ENCODE results near the gene YPEL3. TPM values are rescaled to one million over a fixed set of nuclear protein-coding genes. Genes with fewer than 3 reads are reported as not detected.

YPEL3 gene
- total RNA-seq, 4 donors from 2014 or later, result 72.7 to 222 (median 154) TPM

DNA sequence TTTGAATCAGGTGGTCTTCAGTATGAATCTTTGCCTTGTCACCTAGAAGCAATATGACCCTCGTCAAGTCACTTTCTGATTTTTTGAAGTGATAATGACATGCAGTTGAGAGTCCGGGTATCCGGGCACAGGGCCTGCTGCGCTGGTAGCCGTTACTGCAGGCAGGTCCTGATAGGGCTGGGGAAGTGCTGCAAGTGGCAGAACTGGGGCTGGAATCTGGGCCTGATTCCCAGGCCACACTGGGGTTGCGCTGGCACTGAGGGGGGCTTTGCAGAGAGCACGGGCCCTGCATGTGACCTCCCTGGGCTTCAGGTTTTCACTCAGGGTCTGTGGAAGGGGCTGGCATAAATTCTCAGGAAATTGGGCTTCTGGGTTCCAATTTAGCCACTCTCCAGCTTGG is 17.3 kb downstream of the YPEL3 start:
- intact Hi-C loops (cut with DNase I), result no loop called here
- Histone ChIP-seq H3K4me3 (no peak overlapping the region), H3K9me3 (no peaks in the 10 kb centered on the region), H3K27me3 (no peaks in the 10 kb centered on the region), H3K36me3 (peaks cover 40 to 69% (median 64%) of the 10 kb centered on the region in 4 donors), H3K4me1 (peaks cover 29 to 46% (median 39%) of the 10 kb centered on the region in 4 donors), H3K27ac (replicated peaks in 1 of 4) (no peak overlapping the region)
- WGBS, result 85% methylated on average over 7 of the region's 7 CpGs
- no peak for DNase-seq (ENCODE audit: extremely low spot score)
- TF ChIP-seq EP300 (IDR thresholded peaks at IDR 0.05), result no peak
- TF ChIP-seq POLR2AphosphoS5 (IDR thresholded peaks at IDR 0.05), result no peak
- TF ChIP-seq, protein P1, sequence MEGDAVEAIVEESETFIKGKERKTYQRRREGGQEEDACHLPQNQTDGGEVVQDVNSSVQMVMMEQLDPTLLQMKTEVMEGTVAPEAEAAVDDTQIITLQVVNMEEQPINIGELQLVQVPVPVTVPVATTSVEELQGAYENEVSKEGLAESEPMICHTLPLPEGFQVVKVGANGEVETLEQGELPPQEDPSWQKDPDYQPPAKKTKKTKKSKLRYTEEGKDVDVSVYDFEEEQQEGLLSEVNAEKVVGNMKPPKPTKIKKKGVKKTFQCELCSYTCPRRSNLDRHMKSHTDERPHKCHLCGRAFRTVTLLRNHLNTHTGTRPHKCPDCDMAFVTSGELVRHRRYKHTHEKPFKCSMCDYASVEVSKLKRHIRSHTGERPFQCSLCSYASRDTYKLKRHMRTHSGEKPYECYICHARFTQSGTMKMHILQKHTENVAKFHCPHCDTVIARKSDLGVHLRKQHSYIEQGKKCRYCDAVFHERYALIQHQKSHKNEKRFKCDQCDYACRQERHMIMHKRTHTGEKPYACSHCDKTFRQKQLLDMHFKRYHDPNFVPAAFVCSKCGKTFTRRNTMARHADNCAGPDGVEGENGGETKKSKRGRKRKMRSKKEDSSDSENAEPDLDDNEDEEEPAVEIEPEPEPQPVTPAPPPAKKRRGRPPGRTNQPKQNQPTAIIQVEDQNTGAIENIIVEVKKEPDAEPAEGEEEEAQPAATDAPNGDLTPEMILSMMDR (IDR thresholded peaks at IDR 0.05), result no peak
- TF ChIP-seq POLR2A (IDR thresholded peaks at IDR 0.05; ENCODE audit: low read depth), result no peak

DNA sequence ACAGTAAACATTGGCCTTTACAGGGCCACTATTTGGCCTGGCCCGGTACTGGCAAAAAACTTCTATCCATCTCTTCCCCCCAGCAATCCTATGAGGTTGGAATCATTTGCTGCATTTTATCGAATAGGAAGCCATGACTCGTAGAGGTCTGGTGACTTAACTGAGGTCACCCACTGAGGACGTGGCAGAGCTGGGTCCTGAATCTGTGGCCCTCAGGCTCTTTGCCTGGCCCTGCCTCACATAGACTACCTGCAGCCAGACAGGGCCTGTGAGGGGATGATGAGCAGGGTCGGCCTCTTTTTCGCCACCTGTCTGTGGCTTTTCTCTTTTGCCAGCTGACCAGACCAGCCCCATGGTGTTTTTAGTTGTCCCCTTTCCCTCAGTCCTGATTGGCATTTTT is 18.4 kb downstream of the YPEL3 start:
- Histone ChIP-seq H3K4me1 (peaks cover 29 to 46% (median 39%) of the 10 kb centered on the region in 4 donors), H3K9me3 (no peaks in the 10 kb centered on the region), H3K27ac (replicated peaks in 1 of 4) (peak overlapping the region in 1 of 4 donors; percentile 93), H3K36me3 (peaks cover 37 to 69% (median 63%) of the 10 kb centered on the region in 4 donors), H3K4me3 (no peak overlapping the region), H3K27me3 (no peaks in the 10 kb centered on the region)
- intact Hi-C loops (cut with DNase I), result no loop called here
- DNase-seq (ENCODE audit: extremely low spot score), result no peak
- TF ChIP-seq EP300 (IDR thresholded peaks at IDR 0.05) (no peak), POLR2A (IDR thresholded peaks at IDR 0.05; ENCODE audit: low read depth) (no peak), POLR2AphosphoS5 (IDR thresholded peaks at IDR 0.05) (no peak)
- TF ChIP-seq, protein P1 (IDR thresholded peaks at IDR 0.05), result no peak
- 69% methylated on average over 6 of the region's 6 CpGs for WGBS

DNA sequence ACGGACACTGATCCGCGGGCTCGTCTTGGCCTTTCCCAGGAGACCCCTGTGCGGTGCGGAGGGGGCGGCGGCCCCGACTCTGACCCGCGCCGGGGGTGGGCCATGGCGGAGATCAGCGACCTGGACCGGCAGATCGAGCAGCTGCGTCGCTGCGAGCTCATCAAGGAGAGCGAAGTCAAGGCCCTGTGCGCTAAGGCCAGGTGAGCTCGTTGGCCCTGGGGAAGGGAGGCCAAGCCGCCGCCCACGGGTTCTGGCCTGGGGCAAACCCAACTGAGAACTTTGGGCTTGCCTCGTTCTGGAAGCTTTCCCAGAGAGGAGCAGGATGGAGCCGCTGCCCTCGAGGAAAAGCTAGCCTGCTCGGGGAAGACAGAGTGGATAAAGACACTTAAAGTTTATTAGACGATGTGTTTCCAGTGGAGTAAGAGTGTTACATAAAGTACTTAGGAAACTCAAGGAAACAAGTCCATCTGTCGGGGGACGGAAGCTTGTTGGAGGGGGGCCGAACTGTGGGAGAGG is 19.7 kb downstream of the YPEL3 start:
- Histone ChIP-seq H3K36me3 (peaks cover 35 to 69% (median 62%) of the 10 kb centered on the region in 4 donors), H3K27me3 (no peaks in the 10 kb centered on the region), H3K27ac (replicated peaks in 1 of 4) (peak overlapping the region; percentile 89 to 95 (median 92)), H3K9me3 (no peaks in the 10 kb centered on the region), H3K4me1 (peaks cover 29 to 49% (median 42%) of the 10 kb centered on the region in 4 donors), H3K4me3 (peak overlapping the region; percentile 78 to 99 (median 90))
- WGBS, result 4% methylated on average over 23 of the region's 33 CpGs
- no peak for TF ChIP-seq POLR2AphosphoS5 (IDR thresholded peaks at IDR 0.05)
- no peak for TF ChIP-seq POLR2A (IDR thresholded peaks at IDR 0.05; ENCODE audit: low read depth)
- TF ChIP-seq, protein P1 (IDR thresholded peaks at IDR 0.05), result no peak
- no peak for TF ChIP-seq EP300 (IDR thresholded peaks at IDR 0.05)
- DNase-seq (ENCODE audit: extremely low spot score), result no peak
- intact Hi-C loops (cut with DNase I), result no loop called here

DNA sequence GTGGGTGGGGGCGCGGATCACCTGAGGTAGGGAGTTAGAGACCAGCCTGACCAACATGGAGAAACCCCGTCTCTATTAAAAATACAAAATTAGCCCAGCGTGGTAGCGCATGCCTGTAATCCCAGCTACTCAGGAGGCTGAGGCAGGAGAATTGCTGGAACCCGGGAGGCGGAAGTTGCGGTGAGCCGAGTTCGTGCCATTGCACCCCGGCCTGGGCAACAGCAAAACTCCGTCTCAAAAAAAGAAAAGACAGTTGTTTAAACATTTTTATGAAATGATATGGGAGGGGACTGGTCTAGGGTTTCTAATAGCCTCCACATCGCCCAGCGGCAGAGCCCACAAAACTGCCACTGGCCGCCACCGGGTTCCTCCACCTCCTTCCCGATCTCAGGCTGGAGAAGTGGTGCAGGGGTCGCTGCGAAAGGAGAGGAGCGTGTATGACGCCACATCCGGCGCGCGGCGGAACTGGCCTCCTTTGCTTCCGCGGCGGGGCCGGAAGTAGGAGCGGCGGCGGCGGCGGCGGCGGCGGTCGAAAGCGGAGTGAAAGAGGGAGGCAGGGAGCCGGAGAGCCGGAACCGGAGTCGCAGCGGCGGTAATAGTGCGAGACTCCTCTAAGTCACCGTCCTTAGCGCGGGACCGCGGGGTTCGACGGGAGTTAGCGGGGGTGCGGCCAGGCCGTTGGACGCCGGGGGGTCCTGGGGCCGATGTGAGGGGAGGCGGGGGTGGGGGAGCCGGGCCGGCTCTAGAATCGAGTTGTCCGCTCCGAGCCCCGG is 20.3 kb downstream of the YPEL3 start, which contains the start of gene PPP4C:
Gene PPP4C (plus strand): TSS at position 492 of the 773 bp plus-strand sequence. CDS start 384 bp downstream, outside the sequence.
- WGBS, result 4% methylated on average over 52 of the region's 67 CpGs
- Histone ChIP-seq H3K27ac (replicated peaks in 1 of 4) (peak within 1 kb of the TSS; percentile 89 to 95 (median 92)), H3K36me3 (peaks cover 35 to 69% (median 62%) of the 10 kb centered on the region in 4 donors), H3K27me3 (no peaks in the 10 kb centered on the region), H3K4me1 (peaks cover 29 to 55% (median 48%) of the 10 kb centered on the region in 4 donors), H3K9me3 (no peaks in the 10 kb centered on the region), H3K4me3 (peak within 1 kb of the TSS; percentile 78 to 99 (median 90))
- intact Hi-C loops (cut with DNase I), result no loop called here
- DNase-seq (ENCODE audit: extremely low spot score), result peak; percentile 98
- TF ChIP-seq POLR2A (IDR thresholded peaks at IDR 0.05; ENCODE audit: low read depth), result peak; percentile 72
- TF ChIP-seq, protein P1 (IDR thresholded peaks at IDR 0.05), result peak in 2 of 3 experiments; percentile 8 to 27
- TF ChIP-seq EP300 (IDR thresholded peaks at IDR 0.05), result no peak
- TF ChIP-seq POLR2AphosphoS5 (IDR thresholded peaks at IDR 0.05), result peak; percentile 95 to 97

Measured in esophagus muscularis mucosa (tissue), 4 donors.